GM10248 (cell line): Measurements from ENCODE around the gene CSF3.

Experiments used
- CTCF ChIA-PET: fragments of 300-600 bp; sonication (Branson Sonifier 250); formaldehyde crosslinking; extraction: SDS; loops from one replicate; lab custom pipeline; 2021; ENCODE audit warnings: antibody characterized with exemption; lab: Yijun Ruan, JAX
- POLR2A ChIA-PET: fragments of 350-650 bp; sonication (Branson Sonifier 250); formaldehyde crosslinking; extraction: SDS; loops from one replicate; lab custom pipeline; 2020; ENCODE audit warnings: antibody characterized with exemption; lab: Yijun Ruan, JAX
- DNase-seq: peaks from one replicate; pipeline ENCODE4 v3.0.0; 2012; ENCODE audit errors: extremely low spot score
- CTCF ChIP-seq: IDR thresholded peaks from 2 replicates; pipeline ENCODE4 v1.5.1; 2012; ENCODE audit warnings: mild to moderate bottlenecking, low read depth; ENCODE audit errors: extremely low read depth, missing control alignments, control extremely low read depth

The CSF3 gene

GRCh38 chr17:39972271-39972670 is 43.0 kb upstream of the CSF3 start:
- TF ChIP-seq CTCF, result no peak
- ChIA-PET POLR2A (no interaction called here), CTCF (interaction anchor here (1.1 to 5.1 kb wide), 4 partner anchors 8 to 350 kb away, joined by 3 to 28 read pairs (median 4); partner anchors contain the start of gene PSMD3)
- no peak for DNase-seq

GRCh38 chr17:39973496-39973895 is 41.7 kb upstream of the CSF3 start:
- DNase-seq, result no peak
- CTCF ChIA-PET, result interaction anchor here (5.1 kb wide), 1 partner anchor 15 kb away, joined by 28 read pairs; no protein-coding TSS in a partner anchor
- POLR2A ChIA-PET, result no interaction called here
- no peak for TF ChIP-seq CTCF

- ChIA-PET CTCF (interaction anchor here (1.2 to 5.1 kb wide), 2 partner anchors 9 to 16 kb away, joined by 4 to 28 read pairs; no protein-coding TSS in a partner anchor), POLR2A (no interaction called here)
- TF ChIP-seq CTCF, result no peak
- DNase-seq, result no peak
Observed at GRCh38 chr17:39974433-39974832, 40.8 kb upstream of the CSF3 start.

- DNase-seq, result no peak
- TF ChIP-seq CTCF, result no peak
- POLR2A ChIA-PET, result interaction anchor here (0.7 kb wide), 2 partner anchors 74 to 100 kb away, joined by 3 to 4 read pairs; no protein-coding TSS in a partner anchor
- CTCF ChIA-PET, result interaction anchor here (1.2 to 5.1 kb wide), 2 partner anchors 10 to 17 kb away, joined by 4 to 28 read pairs; no protein-coding TSS in a partner anchor
Observed at GRCh38 chr17:39975801-39976200, 39.4 kb upstream of the CSF3 start.

GRCh38 chr17:39979016-39979670 is 36.1 kb upstream of the CSF3 start:
- no peak for TF ChIP-seq CTCF
- DNase-seq, result no peak
- ChIA-PET CTCF (interaction anchor here (1.0 to 3.8 kb wide), 13 partner anchors 11 to 358 kb away, joined by 3 to 42 read pairs (median 6); partner anchors contain the start of genes GSDMA, LRRC3C, MIEN1 and ORMDL3), POLR2A (no interaction called here)

GRCh38 chr17:39979893-39980350 is 35.3 kb upstream of the CSF3 start:
- CTCF ChIA-PET, result interaction anchor here (0.9 to 3.8 kb wide), 27 partner anchors 8 to 359 kb away, joined by 3 to 42 read pairs (median 5); partner anchors contain the start of genes CSF3, GSDMA and MIEN1
- no peak for DNase-seq
- POLR2A ChIA-PET, result interaction anchor here (0.6 kb wide), 1 partner anchor 358 kb away, joined by 3 read pairs; no protein-coding TSS in a partner anchor
- TF ChIP-seq CTCF, result no peak
